BLaER1 treated with 17β-estradiol and CSF1 and Interleukin-3, amounts not matched to agents 10 nM and 100 nM (cell line): ENCODE measurements around the gene PPIB.

Source experiments
- H3K27ac ChIP-seq, 11 experiments: shearing (Covaris generic); formaldehyde crosslinking; 2 replicates each; pipeline ENCODE4 v1.8.1; 2022
- H3K27me3 ChIP-seq, 11 experiments: shearing (Covaris generic); formaldehyde crosslinking; 2 replicates each; pipeline ENCODE4 v1.8.1; 2022
- H3K36me3 ChIP-seq, 11 experiments: shearing (Covaris generic); formaldehyde crosslinking; 2 replicates each; pipeline ENCODE4 v1.8.1; 2022
- H3K4me1 ChIP-seq, 10 experiments: shearing (Covaris generic); formaldehyde crosslinking; 2 replicates each; pipeline ENCODE4 v1.8.1; 2022
- H3K4me2 ChIP-seq, 11 experiments: shearing (Covaris generic); formaldehyde crosslinking; 2 replicates each; pipeline ENCODE4 v1.8.1; 2022
- H3K4me3 ChIP-seq, 10 experiments: shearing (Covaris generic); formaldehyde crosslinking; 2 replicates each; pipeline ENCODE4 v1.8.1; 2022
- H3K9ac ChIP-seq, 11 experiments: shearing (Covaris generic); formaldehyde crosslinking; 2 replicates each; pipeline ENCODE4 v1.8.1; 2022
- H3K9me3 ChIP-seq, 11 experiments: shearing (Covaris generic); formaldehyde crosslinking; replicated peaks in 1 of 11; 2 replicates each; pipeline ENCODE4 v1.8.1; 2022
- H4K20me1 ChIP-seq, 11 experiments: shearing (Covaris generic); formaldehyde crosslinking; 2 replicates each; pipeline ENCODE4 v1.8.1; 2022
- Cebpa-rat ChIP-seq, 11 experiments: shearing (Covaris generic); IDR thresholded peaks; 2 replicates each; pipeline ENCODE4 v1.8.1; 2022

The PPIB gene

DNA sequence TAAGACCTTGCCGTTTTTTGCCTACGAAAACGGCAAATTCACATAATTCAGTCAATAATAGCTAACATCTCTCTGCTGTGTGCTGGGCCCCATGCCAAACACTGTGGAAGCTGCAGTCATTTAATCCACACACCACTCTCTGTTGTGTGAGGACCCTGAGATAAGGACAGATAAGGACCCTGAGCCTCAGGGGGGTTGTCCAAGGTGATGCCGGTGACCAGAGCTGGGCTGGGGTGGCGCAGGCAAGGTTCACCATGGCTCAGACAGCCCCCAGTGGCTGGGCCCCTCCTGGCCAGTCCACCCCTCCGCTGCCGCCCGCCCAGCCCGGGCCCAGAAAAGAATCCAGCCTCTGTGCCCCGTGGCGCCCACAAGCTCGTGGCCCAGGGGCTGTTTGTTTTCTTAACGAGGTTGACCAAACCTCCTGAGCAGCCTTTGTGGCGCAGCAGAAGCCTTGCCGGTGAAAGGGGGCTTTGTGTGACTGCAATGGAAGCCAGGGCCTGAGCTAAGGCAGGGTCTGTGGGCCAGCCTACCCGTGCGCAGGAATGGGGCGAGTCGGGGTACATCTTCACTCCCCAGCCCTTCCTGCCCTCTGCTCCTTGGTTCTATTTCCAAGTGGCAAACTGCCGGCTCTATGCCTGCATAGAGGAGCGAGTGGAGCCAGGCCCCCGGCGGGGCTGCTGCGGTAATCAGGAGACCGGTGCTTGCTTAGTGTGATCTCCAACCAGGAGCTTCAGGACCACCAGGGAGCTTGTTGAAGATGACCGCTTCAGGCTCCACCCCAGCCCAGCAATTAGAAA is 15.7 kb downstream of the PPIB start:
- H3K4me1 ChIP-seq, result peaks cover 49 to 72% (median 54%) of the 10 kb centered on the region in 10 experiments
- TF ChIP-seq Cebpa-rat (IDR thresholded peaks at IDR 0.05), result no peak
- no peak overlapping the region for H3K4me2 ChIP-seq
- no peaks in the 10 kb centered on the region for H3K9me3 ChIP-seq
- no peak overlapping the region for H3K9ac ChIP-seq
- peaks cover 8 to 39% (median 29%) of the 10 kb centered on the region in 11 experiments for H3K36me3 ChIP-seq
- peaks cover 0 to 11% (median 0%) of the 10 kb centered on the region in 11 experiments; a peak in 5 of 22 replicates for H3K27me3 ChIP-seq
- H3K27ac ChIP-seq, result no peak overlapping the region; a peak in 1 of 22 replicates
- H3K4me3 ChIP-seq, result no peak overlapping the region
- H4K20me1 ChIP-seq, result peaks cover 0 to 57% (median 11%) of the 10 kb centered on the region in 11 experiments; a peak in 11 of 22 replicates

DNA sequence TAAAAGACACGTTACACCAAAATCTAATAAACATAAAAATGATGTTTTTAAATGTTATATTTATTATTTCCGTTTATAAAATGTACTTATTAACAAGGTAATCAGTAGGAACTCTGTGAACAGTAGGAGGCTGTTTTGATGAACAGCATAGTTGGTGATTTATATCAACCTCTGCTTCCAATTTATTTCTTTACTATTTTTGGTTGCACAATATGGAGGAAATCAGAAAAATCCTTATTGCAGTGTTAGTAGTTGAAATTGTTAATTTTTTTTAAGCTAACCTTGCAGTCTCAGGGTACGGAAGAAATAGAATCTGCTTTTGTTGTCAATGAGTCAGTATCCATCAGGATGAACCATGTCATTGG is 16.3 kb downstream of the PPIB start:
- Histone ChIP-seq H3K9ac (no peak overlapping the region), H3K4me3 (no peak overlapping the region), H3K4me2 (peak overlapping the region in 1 of 11 experiments; percentile 56; a peak in 1 of 22 replicates), H4K20me1 (peaks cover 0 to 58% (median 11%) of the 10 kb centered on the region in 11 experiments; a peak in 11 of 22 replicates), H3K27ac (no peak overlapping the region), H3K27me3 (peaks cover 0 to 5% (median 0%) of the 10 kb centered on the region in 11 experiments; a peak in 1 of 22 replicates), H3K4me1 (peaks cover 49 to 73% (median 54%) of the 10 kb centered on the region in 10 experiments), H3K9me3 (no peaks in the 10 kb centered on the region), H3K36me3 (peaks cover 14 to 45% (median 35%) of the 10 kb centered on the region in 11 experiments)
- TF ChIP-seq Cebpa-rat (IDR thresholded peaks at IDR 0.05), result no peak

DNA sequence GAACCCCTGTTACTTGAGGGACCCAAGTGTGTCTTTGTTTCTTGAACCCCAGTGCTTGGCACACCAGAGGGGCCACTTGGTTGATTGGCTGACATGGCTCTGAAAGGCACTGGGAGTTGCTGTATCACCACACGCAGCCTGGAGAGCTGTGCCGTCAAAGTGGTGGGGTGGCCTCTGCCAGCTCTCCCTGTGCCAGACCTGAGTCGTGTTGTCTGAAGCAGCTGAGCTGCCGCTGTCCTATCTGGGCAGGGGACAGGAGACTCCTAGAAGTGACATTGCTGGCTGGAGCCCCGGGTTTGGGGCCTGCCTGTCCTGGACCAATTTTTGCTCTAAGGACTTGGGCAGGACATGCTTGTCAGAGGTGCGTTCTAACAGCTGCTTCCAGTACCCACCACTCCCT is 16.8 kb downstream of the PPIB start:
- peaks cover 46 to 74% (median 55%) of the 10 kb centered on the region in 10 experiments for H3K4me1 ChIP-seq
- TF ChIP-seq Cebpa-rat (IDR thresholded peaks at IDR 0.05), result no peak
- H3K9ac ChIP-seq, result no peak overlapping the region
- H3K9me3 ChIP-seq, result no peaks in the 10 kb centered on the region
- peak overlapping the region in 7 of 11 experiments; percentile 8 to 76 (median 61); a peak in 8 of 22 replicates for H3K4me2 ChIP-seq
- peak overlapping the region in 2 of 11 experiments; percentile 9 to 37; a peak in 2 of 22 replicates for H3K27ac ChIP-seq
- H4K20me1 ChIP-seq, result peaks cover 0 to 63% (median 11%) of the 10 kb centered on the region in 11 experiments; a peak in 11 of 22 replicates
- H3K4me3 ChIP-seq, result no peak overlapping the region
- peaks cover 19 to 50% (median 40%) of the 10 kb centered on the region in 11 experiments for H3K36me3 ChIP-seq
- peaks cover 0 to under 1% (median 0%) of the 10 kb centered on the region in 11 experiments; a peak in 1 of 22 replicates for H3K27me3 ChIP-seq

- Histone ChIP-seq H3K36me3 (peaks cover 28 to 59% (median 48%) of the 10 kb centered on the region in 11 experiments), H3K4me2 (peak overlapping the region; percentile 37 to 76 (median 61)), H3K27me3 (no peaks in the 10 kb centered on the region), H3K4me3 (no peak overlapping the region), H3K9ac (peak overlapping the region in 9 of 11 experiments; percentile 26 to 67 (median 51); a peak in 15 of 22 replicates), H3K9me3 (no peaks in the 10 kb centered on the region), H3K4me1 (peaks cover 33 to 72% (median 50%) of the 10 kb centered on the region in 10 experiments), H3K27ac (peak overlapping the region in 10 of 11 experiments; percentile 12 to 73 (median 65); a peak in 19 of 22 replicates), H4K20me1 (peaks cover 0 to 66% (median 9%) of the 10 kb centered on the region in 11 experiments; a peak in 11 of 22 replicates)
- TF ChIP-seq Cebpa-rat (IDR thresholded peaks at IDR 0.05), result no peak
Measured at GRCh38 chr15:64144565-64145281, 18.1 kb downstream of the PPIB start.

- Histone ChIP-seq H3K36me3 (peaks cover 28 to 59% (median 48%) of the 10 kb centered on the region in 11 experiments), H3K4me1 (peaks cover 28 to 67% (median 44%) of the 10 kb centered on the region in 10 experiments), H3K9me3 (no peaks in the 10 kb centered on the region), H3K27me3 (no peaks in the 10 kb centered on the region), H3K4me3 (no peak overlapping the region), H4K20me1 (peaks cover 0 to 62% (median 9%) of the 10 kb centered on the region in 11 experiments; a peak in 8 of 22 replicates), H3K27ac (peak overlapping the region in 10 of 11 experiments; percentile 12 to 73 (median 65); a peak in 18 of 22 replicates), H3K4me2 (peak overlapping the region; percentile 37 to 76 (median 61)), H3K9ac (peak overlapping the region in 9 of 11 experiments; percentile 26 to 67 (median 51); a peak in 15 of 22 replicates)
- no peak for TF ChIP-seq Cebpa-rat (IDR thresholded peaks at IDR 0.05)
Measured at GRCh38 chr15:64144192-64144564, 18.6 kb downstream of the PPIB start.

- Histone ChIP-seq H3K9me3 (no peaks in the 10 kb centered on the region), H4K20me1 (peaks cover 0 to 69% (median 13%) of the 10 kb centered on the region in 11 experiments; a peak in 11 of 22 replicates), H3K4me1 (peaks cover 28 to 63% (median 42%) of the 10 kb centered on the region in 10 experiments), H3K4me3 (no peak overlapping the region), H3K27ac (no peak overlapping the region), H3K36me3 (peaks cover 34 to 66% (median 55%) of the 10 kb centered on the region in 11 experiments), H3K4me2 (0 out of 22 replicates have a peak overlapping the region, but pooled peaks of 1 of the 11 experiments have one; percentile 2), H3K9ac (no peak overlapping the region), H3K27me3 (no peaks in the 10 kb centered on the region)
- no peak for TF ChIP-seq Cebpa-rat (IDR thresholded peaks at IDR 0.05)
Measured at GRCh38 chr15:64143276-64143675, 19.5 kb downstream of the PPIB start.

DNA sequence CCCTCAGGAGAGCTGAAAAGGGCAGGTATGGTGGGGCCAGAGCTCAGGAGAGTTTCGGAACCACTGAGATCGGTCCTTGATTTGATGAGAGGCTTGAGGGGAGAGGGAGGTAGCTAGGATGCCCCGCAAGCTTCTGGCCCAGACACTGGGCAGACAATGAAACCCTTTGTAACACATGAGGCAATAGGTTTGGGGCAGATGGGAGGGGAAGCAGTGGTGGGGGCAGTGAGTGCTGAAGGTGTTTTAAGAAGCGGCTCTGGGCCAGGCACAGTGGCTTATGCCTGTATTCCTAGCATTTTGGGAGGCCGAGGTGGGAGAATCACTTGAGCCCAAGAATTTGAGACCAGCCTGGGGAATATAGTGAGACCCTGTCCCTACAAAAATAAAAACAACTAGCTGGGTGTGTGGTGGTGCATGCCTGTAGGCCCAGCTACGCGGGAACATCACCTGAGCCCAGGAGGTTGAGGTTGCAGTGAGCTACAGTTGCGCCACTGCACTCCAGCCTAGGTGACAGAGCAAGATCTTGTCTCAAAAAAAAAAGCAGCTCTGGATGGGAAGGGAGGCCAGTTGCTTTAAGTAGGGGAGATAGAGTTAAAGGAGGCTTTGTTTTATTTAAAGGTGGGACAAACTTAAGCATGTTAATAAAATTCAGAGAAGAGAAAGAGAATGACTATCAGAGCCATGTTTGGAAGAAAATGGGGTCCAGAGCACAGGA is 20.9 kb downstream of the PPIB start:
- peak overlapping the region in 1 of 11 experiments; percentile 60; a peak in 2 of 22 replicates for H3K4me2 ChIP-seq

DNA sequence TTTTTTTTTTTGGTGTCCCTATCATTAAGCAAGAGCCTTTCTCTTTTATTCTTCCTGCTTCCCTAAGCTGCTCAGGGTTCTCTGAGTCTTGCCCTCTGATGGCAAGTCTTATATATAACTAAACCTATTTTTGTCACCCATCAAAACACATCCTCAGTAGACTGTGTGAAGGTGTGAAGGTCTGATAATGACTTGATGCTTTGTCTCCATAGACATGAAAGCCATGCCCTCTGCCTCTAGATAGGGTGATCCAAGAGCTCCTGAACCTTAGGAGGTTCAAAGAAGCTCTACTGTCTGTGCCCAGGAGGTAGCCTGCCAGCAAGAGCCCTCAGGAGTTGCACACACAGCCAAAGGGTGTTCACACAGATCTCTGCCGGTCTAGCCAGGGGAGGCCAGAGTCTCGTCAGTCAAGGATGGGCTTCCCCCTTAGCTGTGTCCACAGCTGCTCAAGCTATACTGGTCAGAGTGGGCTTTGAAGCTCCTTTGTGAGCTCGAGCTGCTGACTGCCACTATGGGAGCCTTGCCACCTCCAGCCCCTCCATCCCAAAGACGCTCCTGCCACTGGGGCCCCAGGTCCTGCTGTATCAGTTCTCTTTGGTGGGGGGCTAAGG is 24.4 kb downstream of the PPIB start:
- no peak for TF ChIP-seq Cebpa-rat (IDR thresholded peaks at IDR 0.05)
- Histone ChIP-seq H3K27ac (no peak overlapping the region), H4K20me1 (peaks cover 0 to 86% (median 28%) of the 10 kb centered on the region in 11 experiments; a peak in 16 of 22 replicates), H3K4me1 (peaks cover 14 to 39% (median 25%) of the 10 kb centered on the region in 10 experiments), H3K9me3 (no peaks in the 10 kb centered on the region), H3K9ac (peak overlapping the region in 1 of 11 experiments; percentile 28; a peak in 1 of 22 replicates), H3K4me3 (no peak overlapping the region), H3K4me2 (no peak overlapping the region), H3K27me3 (no peaks in the 10 kb centered on the region), H3K36me3 (peaks cover 80 to 89% (median 85%) of the 10 kb centered on the region in 11 experiments)

More for the DNA sequence above, 20.9 kb downstream of the PPIB start:
- H3K4me1 ChIP-seq, result peaks cover 36 to 63% (median 47%) of the 10 kb centered on the region in 10 experiments
- no peaks in the 10 kb centered on the region for H3K9me3 ChIP-seq
- no peaks in the 10 kb centered on the region for H3K27me3 ChIP-seq
- peaks cover 47 to 79% (median 68%) of the 10 kb centered on the region in 11 experiments for H3K36me3 ChIP-seq
- H4K20me1 ChIP-seq, result peaks cover 0 to 82% (median 22%) of the 10 kb centered on the region in 11 experiments; a peak in 14 of 22 replicates
- no peak for TF ChIP-seq Cebpa-rat (IDR thresholded peaks at IDR 0.05)
- no peak overlapping the region for H3K27ac ChIP-seq
- no peak overlapping the region for H3K9ac ChIP-seq
- no peak overlapping the region for H3K4me3 ChIP-seq
